Mesendoderm (in vitro differentiated cells): ENCODE data around the gene STX8.

Experiments used
- DNase-seq: peaks from one replicate; pipeline ENCODE4 v3.0.0; 2013
- H2AK5ac ChIP-seq: 2 replicates; pipeline ENCODE4 v1.6.1; 2013; ENCODE audit warnings: low read length, inconsistent platforms
- H2BK120ac ChIP-seq: 2 replicates; pipeline ENCODE4 v1.6.1; 2013; ENCODE audit warnings: low read depth, mild to moderate bottlenecking, low read length, moderate library complexity, mixed read lengths
- H2BK15ac ChIP-seq: replicated peaks from 2 replicates; pipeline ENCODE4 v1.6.1; 2013; ENCODE audit warnings: low read depth, mild to moderate bottlenecking, moderate library complexity
- H2BK5ac ChIP-seq: 2 replicates; pipeline ENCODE4 v1.6.1; 2013; ENCODE audit warnings: low read length, inconsistent platforms
- H3K18ac ChIP-seq: 2 replicates; pipeline ENCODE4 v1.6.1; 2013; ENCODE audit warnings: mild to moderate bottlenecking, low read length, mixed read lengths
- H3K23ac ChIP-seq: one replicate; pipeline ENCODE4 v1.6.1; 2013; ENCODE audit warnings: low read length
- H3K27ac ChIP-seq: 2 replicates; pipeline ENCODE4 v1.5.1; 2013; ENCODE audit warnings: low read depth, mild to moderate bottlenecking, inconsistent platforms, low read length, moderate library complexity
- H3K27me3 ChIP-seq: 2 replicates; pipeline ENCODE4 v1.6.1; 2013; ENCODE audit warnings: low read length, control low read depth, mild to moderate bottlenecking, inconsistent platforms; ENCODE audit not compliant: insufficient read depth, poor library complexity
- H3K36me3 ChIP-seq: 2 replicates; pipeline ENCODE4 v1.6.1; 2013; ENCODE audit warnings: low read length, inconsistent platforms; ENCODE audit not compliant: control insufficient read depth, insufficient read depth
- H3K4ac ChIP-seq: one replicate; pipeline ENCODE4 v1.6.1; 2013; ENCODE audit warnings: low read depth, mild to moderate bottlenecking, low read length, moderate library complexity
- H3K4me1 ChIP-seq: 2 replicates; pipeline ENCODE4 v1.6.1; 2013; ENCODE audit warnings: low read depth, low read length, inconsistent platforms; ENCODE audit not compliant: control insufficient read depth
- H3K4me2 ChIP-seq: 2 replicates; pipeline ENCODE4 v1.6.1; 2013; ENCODE audit warnings: low read length
- H3K4me3 ChIP-seq: 2 replicates; pipeline ENCODE4 v1.5.1; 2013; ENCODE audit warnings: mild to moderate bottlenecking, low read length
- H3K56ac ChIP-seq: one replicate; pipeline ENCODE4 v1.6.1; 2013; ENCODE audit warnings: low read length
- H3K79me1 ChIP-seq: 2 replicates; pipeline ENCODE4 v1.6.1; 2013; ENCODE audit warnings: low read length, inconsistent platforms
- H3K79me2 ChIP-seq: 2 replicates; pipeline ENCODE4 v1.6.1; 2013; ENCODE audit warnings: mild to moderate bottlenecking, low read length; ENCODE audit not compliant: control insufficient read depth, insufficient read depth
- H3K9ac ChIP-seq: 2 replicates; pipeline ENCODE4 v1.6.1; 2013; ENCODE audit warnings: low read length, inconsistent platforms
- H4K5ac ChIP-seq: one replicate; pipeline ENCODE4 v1.6.1; 2013; ENCODE audit warnings: low read length
- H4K8ac ChIP-seq: one replicate; pipeline ENCODE4 v1.6.1; 2013; ENCODE audit warnings: low read depth, mild to moderate bottlenecking, control low read depth, low read length, moderate library complexity
- WGBS: extraction: QIAGEN DNeasy Blood & Tissue Kit; methylation state at CpG from one replicate; pipeline ENCODE4 v1.1.7; 2013; ENCODE audit warnings: low lambda C conversion rate, missing lambda C conversion rate; ENCODE audit not compliant: insufficient coverage; ENCODE audit errors: extremely low coverage; 5-methylcytosine and 5-hydroxymethylcytosine counted together

STX8 gene

DNA sequence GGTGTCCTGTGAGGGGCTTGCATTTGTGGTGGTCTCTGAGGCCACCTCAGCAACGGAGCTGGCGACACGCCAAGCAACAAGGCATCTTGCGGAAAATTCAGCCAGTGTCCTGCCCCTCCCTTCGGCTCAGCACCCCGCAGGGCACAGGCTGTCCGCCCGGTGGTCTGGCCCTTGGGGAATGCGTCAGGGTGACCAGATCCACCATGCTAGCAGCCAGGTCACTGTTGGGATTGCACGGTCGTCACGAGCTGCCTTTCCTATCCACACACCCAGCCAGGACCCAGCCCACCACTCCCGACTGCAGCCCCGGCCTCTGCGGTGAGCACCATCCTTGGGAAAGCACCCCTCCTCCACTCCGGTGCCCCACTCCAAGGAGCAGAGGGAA lies 333.1 kb downstream of the STX8 start:
- Histone ChIP-seq H3K4me3 (no peak overlapping the region), H2AK5ac (no peak overlapping the region)
- no CpG with 5 or more reads among the region's 16 CpGs for WGBS

DNA sequence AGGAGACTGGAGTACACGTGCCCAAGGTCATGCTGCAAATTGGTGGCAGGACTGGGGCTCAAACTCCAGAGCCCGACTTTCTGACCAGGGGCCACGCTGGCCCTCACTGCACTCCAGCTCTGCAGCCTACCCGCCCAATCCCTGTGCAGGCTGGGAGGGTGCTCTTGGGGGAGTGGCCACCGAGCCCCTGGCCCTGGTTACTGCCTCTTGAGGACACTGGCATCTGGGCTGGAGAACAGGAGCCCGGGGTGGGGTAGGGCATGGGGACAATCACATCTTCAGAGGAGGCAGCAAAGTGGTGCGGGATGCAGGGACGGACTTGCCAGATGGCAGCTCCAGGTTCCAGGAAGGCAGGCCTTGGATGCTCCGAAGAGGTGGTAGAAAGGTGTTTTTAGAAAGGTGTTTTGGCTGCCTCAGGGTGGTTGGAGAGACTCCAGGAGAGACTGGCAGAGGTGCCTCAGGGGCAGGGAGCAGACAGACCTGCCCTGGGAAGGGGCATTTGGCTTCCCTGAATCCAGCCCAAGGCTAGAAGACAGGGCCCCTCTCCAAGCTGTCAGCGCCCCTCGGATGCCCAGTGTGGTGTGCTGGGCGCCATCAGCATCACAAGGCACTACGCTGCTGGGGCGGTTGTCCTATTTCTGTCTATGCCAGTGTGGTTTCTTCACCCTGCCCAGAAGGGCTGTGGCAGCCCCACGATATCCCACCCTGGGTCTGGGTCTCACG lies 333.7 kb downstream of the STX8 start:
- no peaks in the 10 kb centered on the region for H3K79me2 ChIP-seq
- H2BK5ac ChIP-seq: no peak overlapping the region
- H2BK120ac ChIP-seq: no peak overlapping the region
- peaks cover 6% of the 10 kb centered on the region for H3K4me1 ChIP-seq
- no peak overlapping the region for H3K23ac ChIP-seq
- H3K4me2 ChIP-seq: no peak overlapping the region
- no peak overlapping the region for H2AK5ac ChIP-seq
- DNase-seq: no peak
- no peak overlapping the region for H3K18ac ChIP-seq
- no peak overlapping the region for H3K4ac ChIP-seq
- H3K27ac ChIP-seq: no peak overlapping the region
- H4K8ac ChIP-seq: no peak overlapping the region
- no peaks in the 10 kb centered on the region for H3K36me3 ChIP-seq
- H4K5ac ChIP-seq: no peak overlapping the region
- H3K56ac ChIP-seq: no peak overlapping the region
- H3K4me3 ChIP-seq: no peak overlapping the region
- no CpG with 5 or more reads among the region's 16 CpGs for WGBS
- no peaks in the 10 kb centered on the region for H3K79me1 ChIP-seq
- H3K27me3 ChIP-seq: no peaks in the 10 kb centered on the region
- no peak overlapping the region for H3K9ac ChIP-seq
- no peak overlapping the region for H2BK15ac ChIP-seq

More for the DNA sequence above, 333.1 kb downstream of the STX8 start:
- DNase-seq: no peak
- Histone ChIP-seq H2BK5ac (no peak overlapping the region), H3K36me3 (no peaks in the 10 kb centered on the region), H3K4me2 (no peak overlapping the region), H3K18ac (no peak overlapping the region), H3K79me1 (no peaks in the 10 kb centered on the region), H3K4ac (no peak overlapping the region), H2BK15ac (no peak overlapping the region), H2BK120ac (no peak overlapping the region), H3K27me3 (no peaks in the 10 kb centered on the region), H3K27ac (no peak overlapping the region), H3K9ac (no peak overlapping the region), H4K8ac (no peak overlapping the region), H3K79me2 (no peaks in the 10 kb centered on the region), H4K5ac (no peak overlapping the region), H3K56ac (no peak overlapping the region), H3K23ac (no peak overlapping the region), H3K4me1 (peaks cover 6% of the 10 kb centered on the region)

DNA sequence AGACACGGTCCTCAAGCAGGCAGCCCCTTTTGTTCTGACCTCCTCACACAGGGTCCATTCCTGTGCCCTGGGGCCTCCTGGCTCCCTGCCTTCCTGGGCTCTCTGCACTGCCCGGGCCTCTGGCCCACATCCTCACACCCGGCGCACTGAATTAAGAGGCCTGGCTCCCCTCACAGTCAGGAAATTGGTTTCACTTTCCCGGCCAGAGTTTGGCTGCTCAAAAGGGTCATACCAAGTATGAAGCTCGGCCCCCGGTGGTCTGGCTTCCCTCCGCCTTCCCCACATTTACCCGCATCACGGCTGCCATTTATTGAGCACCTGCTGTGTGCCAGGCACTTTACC lies 334.3 kb downstream of the STX8 start:
- Histone ChIP-seq H3K9ac (peak overlapping the region; percentile 12), H3K4me3 (no peak overlapping the region), H3K79me1 (no peaks in the 10 kb centered on the region), H3K18ac (no peak overlapping the region), H3K56ac (no peak overlapping the region), H2BK5ac (no peak overlapping the region), H2BK15ac (no peak overlapping the region), H3K27ac (no peak overlapping the region), H3K36me3 (no peaks in the 10 kb centered on the region), H3K27me3 (no peaks in the 10 kb centered on the region), H3K4ac (no peak overlapping the region), H2BK120ac (no peak overlapping the region), H3K4me1 (peaks cover 6% of the 10 kb centered on the region), H2AK5ac (no peak overlapping the region), H4K5ac (no peak overlapping the region), H4K8ac (no peak overlapping the region), H3K4me2 (no peak overlapping the region), H3K23ac (no peak overlapping the region), H3K79me2 (no peaks in the 10 kb centered on the region)
- DNase-seq: no peak
- no CpG with 5 or more reads among the region's 10 CpGs for WGBS

GRCh38 chr17:9240659-9241370 lies 334.8 kb downstream of the STX8 start:
- H3K4me2 ChIP-seq: peak overlapping the region; percentile 33
- no peak overlapping the region for H2AK5ac ChIP-seq
- no peak overlapping the region for H2BK5ac ChIP-seq
- H3K79me2 ChIP-seq: no peaks in the 10 kb centered on the region
- DNase-seq: peak; percentile 96
- WGBS: no CpG with 5 or more reads among the region's 17 CpGs
- H3K79me1 ChIP-seq: no peaks in the 10 kb centered on the region
- no peak overlapping the region for H2BK15ac ChIP-seq
- no peak overlapping the region for H4K5ac ChIP-seq
- no peak overlapping the region for H2BK120ac ChIP-seq
- H4K8ac ChIP-seq: no peak overlapping the region
- peak overlapping the region; percentile 77 for H3K56ac ChIP-seq
- H3K4me3 ChIP-seq: no peak overlapping the region
- H3K23ac ChIP-seq: no peak overlapping the region
- no peaks in the 10 kb centered on the region for H3K27me3 ChIP-seq
- H3K9ac ChIP-seq: peak overlapping the region; percentile 39
- no peak overlapping the region for H3K4ac ChIP-seq
- H3K36me3 ChIP-seq: no peaks in the 10 kb centered on the region
- no peak overlapping the region for H3K27ac ChIP-seq
- peak overlapping the region; percentile 2 for H3K18ac ChIP-seq
- peaks cover 6% of the 10 kb centered on the region for H3K4me1 ChIP-seq

GRCh38 chr17:9239793-9240658 lies 335.6 kb downstream of the STX8 start:
- Histone ChIP-seq H3K27me3 (no peaks in the 10 kb centered on the region), H3K4me3 (no peak overlapping the region), H3K4ac (no peak overlapping the region), H3K79me2 (no peaks in the 10 kb centered on the region), H2BK5ac (no peak overlapping the region), H3K18ac (peak overlapping the region; percentile 2), H3K4me1 (peaks cover 6% of the 10 kb centered on the region), H3K79me1 (no peaks in the 10 kb centered on the region), H3K56ac (peak overlapping the region; percentile 77), H2BK120ac (no peak overlapping the region), H2AK5ac (no peak overlapping the region), H3K27ac (no peak overlapping the region), H3K36me3 (no peaks in the 10 kb centered on the region), H4K5ac (no peak overlapping the region), H4K8ac (no peak overlapping the region), H3K9ac (peak overlapping the region; percentile 39), H3K23ac (no peak overlapping the region), H2BK15ac (no peak overlapping the region), H3K4me2 (peak overlapping the region; percentile 33)
- DNase-seq: peak; percentile 76
- WGBS: no CpG with 5 or more reads among the region's 84 CpGs
